ENCODE results near the gene SLC49A4. TPM values are rescaled to one million over a fixed set of nuclear protein-coding genes. Genes with fewer than 3 reads are reported as not detected.

SLC49A4 gene
- polyA plus RNA-seq, 1 of the 3 experiments (the other 2 are of a cell fraction): 6.4 TPM

GRCh38 chr3:122926322-122926721 is 131.5 kb downstream of the SLC49A4 start:
- DNase-seq: no peak
- Histone ChIP-seq H2AFZ (ENCODE audit: low read depth) (no peak overlapping the region), H3F3A (replicated peaks; ENCODE audit: insufficient read depth) (no peaks in the 10 kb centered on the region), H3K9ac (no peak overlapping the region), H3K27me3 (ENCODE audit: insufficient read depth) (no peaks in the 10 kb centered on the region; the same call in 1 of the 2 replicates), H3K27ac (ENCODE audit: low read depth in 2 of 2, low read length in 1 of 2) (no peak overlapping the region), H3K4me2 (no peak overlapping the region), H3K4me3 (ENCODE audit: low read depth in 2 of 2, low read length in 1 of 2) (no peak overlapping the region), H3K36me3 (replicated peaks in 1 of 2; ENCODE audit: control insufficient read depth in 1 of 2, insufficient read depth in 2 of 2, low read length in 1 of 2) (no peaks in the 10 kb centered on the region), H4K20me1 (ENCODE audit: insufficient read depth) (no peaks in the 10 kb centered on the region), H3K79me2 (ENCODE audit: insufficient read depth) (no peaks in the 10 kb centered on the region), H3K9me2 (no peaks in the 10 kb centered on the region), H3K4me1 (ENCODE audit: control insufficient read depth in 1 of 2, insufficient read depth in 2 of 2, low read depth in 1 of 2, low read length in 1 of 2) (peaks cover 0 to 23% of the 10 kb centered on the region in 2 experiments; a peak in 1 of 4 replicates), H3K9me3 (no peaks in the 10 kb centered on the region)
- 82% methylated on average over 19 of the region's 20 CpGs for WGBS (ENCODE audit: low lambda C conversion rate)
- TF ChIP-seq RAD21 (IDR thresholded peaks at IDR 0.05; ENCODE audit: low read length) (no peak), GABPA (IDR thresholded peaks at IDR 0.05; ENCODE audit: low read depth) (no peak), SMC3 (IDR thresholded peaks at IDR 0.05; ENCODE audit: low read depth, low read length) (no peak), USF2 (IDR thresholded peaks at IDR 0.05; ENCODE audit: borderline replicate concordance, low read depth, low read length) (no peak), IRF3 (IDR thresholded peaks at IDR 0.05; ENCODE audit: low read depth, low read length) (no peak), USF1 (IDR thresholded peaks at IDR 0.05; ENCODE audit: borderline replicate concordance, low read depth) (no peak), NRF1 (IDR thresholded peaks at IDR 0.05; ENCODE audit: low read depth, low read length) (no peak), PBX3 (IDR thresholded peaks at IDR 0.05) (no peak)
- POLR2A ChIA-PET: no interaction called here
- CTCF ChIA-PET: interaction anchor here (1.1 kb wide), 1 partner anchor 101 kb away, joined by 3 read pairs; the partner anchor contains the start of gene SEMA5B

- no peak overlapping the region for H3K27ac ChIP-seq (ENCODE audit: low read depth in 2 of 2, low read length in 1 of 2)
- no peak overlapping the region for H2AFZ ChIP-seq (ENCODE audit: low read depth)
- H3K27me3 ChIP-seq (ENCODE audit: insufficient read depth): no peaks in the 10 kb centered on the region; the same call in 1 of the 2 replicates
- H3K9me2 ChIP-seq: no peaks in the 10 kb centered on the region
- no peaks in the 10 kb centered on the region for H3K36me3 ChIP-seq (replicated peaks in 1 of 2; ENCODE audit: control insufficient read depth in 1 of 2, insufficient read depth in 2 of 2, low read length in 1 of 2)
- peaks cover 0 to 23% of the 10 kb centered on the region in 2 experiments; a peak in 1 of 4 replicates for H3K4me1 ChIP-seq (ENCODE audit: control insufficient read depth in 1 of 2, insufficient read depth in 2 of 2, low read depth in 1 of 2, low read length in 1 of 2)
- H3K4me3 ChIP-seq (ENCODE audit: low read depth in 2 of 2, low read length in 1 of 2): no peak overlapping the region
- DNase-seq: no peak
- ChIA-PET CTCF (interaction anchor here (1.1 kb wide), 1 partner anchor 100 kb away, joined by 3 read pairs; the partner anchor contains the start of gene SEMA5B), POLR2A (no interaction called here)
- H3F3A ChIP-seq (replicated peaks; ENCODE audit: insufficient read depth): no peaks in the 10 kb centered on the region
- no peak overlapping the region for H3K4me2 ChIP-seq
- no peaks in the 10 kb centered on the region for H3K9me3 ChIP-seq
- no peaks in the 10 kb centered on the region for H3K79me2 ChIP-seq (ENCODE audit: insufficient read depth)
- 95% methylated on average over 3 of the region's 3 CpGs for WGBS (ENCODE audit: low lambda C conversion rate)
- no peak overlapping the region for H3K9ac ChIP-seq
- H4K20me1 ChIP-seq (ENCODE audit: insufficient read depth): no peaks in the 10 kb centered on the region
- TF ChIP-seq SIN3A (IDR thresholded peaks at IDR 0.05; ENCODE audit: borderline replicate concordance, low read depth, low read length) (no peak), USF2 (IDR thresholded peaks at IDR 0.05; ENCODE audit: borderline replicate concordance, low read depth, low read length) (no peak), REST (IDR thresholded peaks at IDR 0.05; ENCODE audit: low read depth, low read length) (no peak), MXI1 (IDR thresholded peaks at IDR 0.05; ENCODE audit: low read depth, low read length) (no peak), RFX5 (IDR thresholded peaks at IDR 0.05; ENCODE audit: low read length) (no peak), SMC3 (IDR thresholded peaks at IDR 0.05; ENCODE audit: low read depth, low read length) (no peak), TEAD4 (IDR thresholded peaks at IDR 0.05; ENCODE audit: borderline replicate concordance, insufficient read depth) (no peak), TCF12 (IDR thresholded peaks at IDR 0.05) (no peak), ELF1 (IDR thresholded peaks at IDR 0.05) (no peak), MAX (IDR thresholded peaks at IDR 0.05; ENCODE audit: low read depth) (no peak), IRF3 (IDR thresholded peaks at IDR 0.05; ENCODE audit: low read depth, low read length) (no peak), FOXM1 (IDR thresholded peaks at IDR 0.05; ENCODE audit: low read depth) (no peak)
Measured at GRCh38 chr3:122926811-122927210, 131.9 kb downstream of the SLC49A4 start.

Measured in SK-N-SH (cell line).